COLO829 (cell line): Measurements from ENCODE around the gene TAF4.

ENCODE experiments used
- DNase-seq: peaks from one replicate; pipeline ENCODE4 v3.0.0; 2012; ENCODE audit warnings: low spot score

Gene TAF4

GRCh38 chr20:62042025-62042820 is 23.5 kb downstream of the TAF4 start:
- no peak for DNase-seq

DNA sequence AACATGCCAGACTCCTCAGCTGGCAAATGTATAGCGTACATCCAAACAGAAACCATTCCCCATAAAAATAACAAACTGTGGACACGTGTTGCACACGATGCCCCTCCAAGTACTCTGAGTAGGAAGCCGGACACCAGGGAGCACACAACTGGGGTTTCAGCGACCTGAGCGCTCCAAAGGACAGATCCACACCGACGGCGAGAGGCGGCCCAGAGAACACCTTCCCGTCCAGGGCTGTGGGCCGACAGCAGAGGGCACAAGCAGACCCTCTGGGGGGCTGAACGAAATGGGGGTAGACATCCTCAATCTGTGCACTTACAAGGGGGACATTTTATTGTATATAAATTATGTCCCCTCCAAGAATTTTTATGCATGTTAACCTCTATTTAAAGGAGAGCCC is 24.7 kb downstream of the TAF4 start:
- no peak for DNase-seq

- DNase-seq = no peak
Measured at GRCh38 chr20:62040381-62040922, 25.2 kb downstream of the TAF4 start.

DNA sequence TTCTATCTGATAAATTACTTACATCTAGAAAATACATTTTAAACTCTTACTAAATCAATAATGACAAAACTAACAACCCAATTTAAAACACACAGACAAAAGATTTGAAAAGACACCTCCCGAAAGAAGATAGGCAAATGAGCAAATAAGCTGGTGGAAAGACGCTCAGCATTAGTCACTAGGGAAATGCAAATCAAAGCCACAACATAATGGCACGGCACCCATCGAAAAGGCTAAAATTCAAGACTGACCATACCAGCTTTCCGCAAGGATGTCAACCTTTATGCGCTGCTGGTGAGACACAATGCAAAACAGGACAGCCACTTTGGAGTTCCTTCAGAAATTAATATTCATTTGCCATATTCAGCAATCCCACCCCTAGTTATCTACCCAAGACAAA is 25.9 kb downstream of the TAF4 start:
- DNase-seq = no peak

GRCh38 chr20:62032609-62033368 is 32.9 kb downstream of the TAF4 start:
- no peak for DNase-seq

GRCh38 chr20:62031462-62032092 is 34.1 kb downstream of the TAF4 start:
- no peak for DNase-seq

- DNase-seq = no peak
Measured at GRCh38 chr20:62030834-62031434, 34.7 kb downstream of the TAF4 start.

GRCh38 chr20:62030357-62030756 is 35.3 kb downstream of the TAF4 start:
- DNase-seq = no peak

GRCh38 chr20:62029949-62030348 is 35.7 kb downstream of the TAF4 start:
- DNase-seq = no peak

- no peak for DNase-seq
Measured at GRCh38 chr20:62029296-62029695, 36.4 kb downstream of the TAF4 start.

- no peak for DNase-seq
Measured at GRCh38 chr20:62028384-62028783, 37.3 kb downstream of the TAF4 start.

DNA sequence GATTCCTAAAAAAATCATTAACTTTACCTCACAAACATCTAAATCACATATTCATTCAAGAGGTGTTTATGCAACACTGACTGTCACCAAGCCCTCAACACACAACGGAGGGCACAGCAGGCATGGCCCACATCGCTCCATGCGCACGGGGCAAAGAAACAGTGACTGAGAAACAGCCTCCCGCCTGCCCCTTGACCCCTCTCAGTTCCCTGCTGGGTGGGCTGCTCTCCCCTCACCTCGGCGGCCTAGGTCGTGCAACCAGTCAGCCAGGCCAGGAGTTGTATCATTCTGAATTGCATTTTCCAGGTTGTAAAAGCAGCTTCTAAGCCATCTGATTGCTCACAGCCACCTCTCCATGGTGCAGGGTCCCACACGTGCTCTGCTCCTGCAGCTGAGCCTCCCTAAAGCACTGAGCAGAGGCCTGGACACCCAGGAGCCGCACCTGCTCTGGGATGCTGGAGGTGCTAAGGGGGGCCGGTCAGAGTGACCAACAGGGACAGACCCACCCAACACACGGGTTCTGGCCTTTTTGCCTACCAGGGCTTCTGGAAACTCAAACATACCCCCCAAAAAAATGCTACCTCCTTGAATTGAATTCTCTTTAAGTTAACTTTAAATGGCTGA is 37.9 kb downstream of the TAF4 start:
- DNase-seq = no peak

DNA sequence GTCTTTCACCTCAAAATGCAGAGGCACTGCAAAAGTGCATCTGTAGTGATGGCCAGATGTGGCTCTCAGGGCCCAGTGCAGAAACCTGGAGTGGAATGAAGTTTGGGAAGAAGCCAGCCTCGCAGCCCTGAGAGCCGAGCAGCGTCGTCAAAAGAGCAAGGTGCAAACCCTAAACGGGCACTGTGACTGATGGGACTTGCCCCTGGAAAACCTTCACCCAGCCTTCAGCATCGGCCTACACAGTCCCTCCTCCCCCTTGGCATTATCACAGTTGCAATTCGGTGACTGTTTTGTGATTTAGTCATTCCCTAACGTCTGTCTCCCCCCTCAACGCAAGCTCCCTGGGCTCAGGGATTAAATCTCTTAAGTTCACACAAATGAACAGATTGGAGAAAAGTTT is 38.6 kb downstream of the TAF4 start:
- DNase-seq = no peak

DNA sequence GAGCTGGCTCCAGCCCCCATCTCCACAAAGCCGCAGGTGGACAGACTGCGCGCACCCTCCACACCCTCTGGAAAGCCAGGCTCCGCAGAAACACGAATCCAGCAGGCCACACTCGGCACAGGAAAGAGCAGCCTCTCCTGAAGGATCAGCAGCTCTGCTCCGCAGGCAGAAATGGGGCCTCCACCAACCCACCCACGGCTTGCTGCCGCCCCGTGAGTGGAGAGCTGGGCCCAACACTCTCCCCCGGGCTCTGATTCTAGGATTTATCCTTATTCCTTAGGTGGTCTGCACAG is 39.2 kb downstream of the TAF4 start:
- DNase-seq = no peak

GRCh38 chr20:62025832-62026563 is 39.7 kb downstream of the TAF4 start:
- DNase-seq = no peak

DNA sequence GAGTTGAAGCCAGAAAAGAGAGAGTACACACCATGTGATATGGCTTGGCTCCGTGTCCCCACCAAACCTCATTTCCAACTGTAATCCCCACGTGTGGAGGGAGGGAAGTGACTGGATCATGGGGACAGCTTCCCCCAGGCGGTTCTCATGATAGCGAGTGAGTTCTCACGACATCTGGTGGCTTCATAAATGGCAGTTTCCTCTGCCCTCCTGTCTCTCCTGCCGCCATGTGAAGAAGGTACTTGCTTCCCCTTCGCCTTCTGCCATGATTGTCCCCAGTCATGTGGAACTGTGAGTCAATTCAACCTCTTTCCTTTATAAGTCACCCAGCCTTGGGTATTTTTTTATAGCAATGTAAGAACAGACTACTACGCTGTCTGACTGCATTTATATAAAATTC is 40.3 kb downstream of the TAF4 start:
- DNase-seq = no peak

- DNase-seq = no peak
Measured at GRCh38 chr20:62023935-62024334, 41.7 kb downstream of the TAF4 start.

DNA sequence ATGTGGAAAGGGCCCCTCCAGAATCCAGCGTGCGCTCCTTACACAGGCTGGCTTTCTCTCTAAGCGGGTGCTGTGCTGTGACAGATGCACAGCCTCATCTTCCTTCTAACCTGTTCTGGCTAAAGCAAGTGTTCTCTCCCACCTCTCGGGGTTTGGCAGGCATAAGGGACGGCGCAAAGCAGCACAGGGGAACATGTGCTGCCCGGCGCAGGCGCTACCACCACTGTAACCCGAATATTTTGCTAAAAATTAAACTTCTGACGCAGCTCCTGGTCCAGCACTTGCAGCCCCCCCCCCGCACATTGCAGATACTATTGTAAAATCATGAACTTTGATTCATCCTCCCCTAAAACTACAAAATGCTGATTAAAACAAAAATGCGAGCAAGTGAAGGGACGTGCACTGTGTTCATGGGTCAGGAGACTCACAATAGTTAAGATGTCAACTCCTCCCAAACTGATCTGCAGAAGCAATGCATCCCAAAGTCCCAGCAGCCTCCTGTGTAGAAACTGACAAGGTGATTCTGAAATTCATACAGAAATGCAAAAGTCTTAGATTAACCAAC is 43.0 kb downstream of the TAF4 start:
- no peak for DNase-seq

DNA sequence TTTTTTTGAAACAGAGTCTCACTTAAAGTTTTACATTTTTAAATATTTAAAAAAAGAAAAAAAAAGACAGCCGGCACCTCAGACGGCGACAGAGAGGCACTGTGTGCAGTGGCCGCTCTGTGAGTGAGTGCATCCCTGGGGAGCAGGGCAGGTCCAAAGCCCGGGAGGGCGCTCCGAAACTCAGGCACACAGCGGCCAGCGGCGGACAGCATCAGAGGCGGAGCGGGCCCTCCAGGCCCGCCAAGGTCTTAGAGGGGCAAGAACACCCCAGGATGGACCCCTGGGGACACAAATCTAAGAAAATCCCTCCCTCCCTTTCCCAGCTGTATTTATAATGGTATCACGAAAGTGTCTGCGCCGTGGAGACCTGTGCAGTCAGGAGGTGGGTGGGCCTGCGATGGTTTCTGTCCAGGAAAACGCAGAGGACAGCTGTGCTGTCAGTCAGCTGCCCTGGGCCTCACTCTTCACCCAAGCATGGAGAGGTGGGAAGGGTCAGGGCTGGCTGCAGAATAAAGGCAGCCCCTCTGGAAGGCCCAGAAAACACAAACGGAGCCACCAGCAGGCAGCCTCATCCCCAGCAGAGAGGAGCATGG is 43.8 kb downstream of the TAF4 start:
- DNase-seq = no peak

GRCh38 chr20:62020935-62021701 is 44.6 kb downstream of the TAF4 start:
- DNase-seq = no peak
